Upper lobe of left lung (tissue), 4 donors: ENCODE measurements around the gene SNAI3.

Experiments used
- CTCF ChIP-seq, 6 experiments: fragments of 450-650 bp in 4 of 6; fragments of 200-600 bp in 2 of 6; sonication (generic) in 2 of 6; IDR thresholded peaks; one replicate each; pipeline ENCODE4 v1.5.1; 2016 to 2019; ENCODE audit warnings: antibody characterized with exemption in 6 of 6
- POLR2A ChIP-seq, 4 donors: fragments of 450-650 bp; IDR thresholded peaks; one replicate each; pipeline ENCODE4 v1.5.1; 2016 to 2017; ENCODE audit warnings: antibody characterized with exemption in 4 of 4, mild to moderate bottlenecking in 2 of 4
- POLR2AphosphoS5 ChIP-seq, 2 donors: sonication (generic); formaldehyde crosslinking; IDR thresholded peaks; one replicate each; pipeline ENCODE4 v1.5.1; 2017; ENCODE audit warnings: antibody characterized with exemption in 2 of 2

- no peak for TF ChIP-seq CTCF (IDR thresholded peaks at IDR 0.05)
- TF ChIP-seq POLR2A (IDR thresholded peaks at IDR 0.05): no peak
- TF ChIP-seq POLR2AphosphoS5 (IDR thresholded peaks at IDR 0.05): no peak
Measured at GRCh38 chr16:88726981-88727380, 40.7 kb upstream of the SNAI3 start.
